GM19043 (cell line): ENCODE measurements around the gene ADAMTS18.
"Not testable (repeated sequence)": the region's sequence is repeated elsewhere in the genome, so short reads cannot be mapped to it uniquely, and the experiment has no call there.

Experiments used
- ATAC-seq: cut with Tn5 transposase; IDR thresholded peaks from one replicate; pipeline ENCODE4 v1.9.1; 2021; ENCODE audit warnings: low read depth; ENCODE audit not compliant: unreplicated experiment

The ADAMTS18 gene

DNA sequence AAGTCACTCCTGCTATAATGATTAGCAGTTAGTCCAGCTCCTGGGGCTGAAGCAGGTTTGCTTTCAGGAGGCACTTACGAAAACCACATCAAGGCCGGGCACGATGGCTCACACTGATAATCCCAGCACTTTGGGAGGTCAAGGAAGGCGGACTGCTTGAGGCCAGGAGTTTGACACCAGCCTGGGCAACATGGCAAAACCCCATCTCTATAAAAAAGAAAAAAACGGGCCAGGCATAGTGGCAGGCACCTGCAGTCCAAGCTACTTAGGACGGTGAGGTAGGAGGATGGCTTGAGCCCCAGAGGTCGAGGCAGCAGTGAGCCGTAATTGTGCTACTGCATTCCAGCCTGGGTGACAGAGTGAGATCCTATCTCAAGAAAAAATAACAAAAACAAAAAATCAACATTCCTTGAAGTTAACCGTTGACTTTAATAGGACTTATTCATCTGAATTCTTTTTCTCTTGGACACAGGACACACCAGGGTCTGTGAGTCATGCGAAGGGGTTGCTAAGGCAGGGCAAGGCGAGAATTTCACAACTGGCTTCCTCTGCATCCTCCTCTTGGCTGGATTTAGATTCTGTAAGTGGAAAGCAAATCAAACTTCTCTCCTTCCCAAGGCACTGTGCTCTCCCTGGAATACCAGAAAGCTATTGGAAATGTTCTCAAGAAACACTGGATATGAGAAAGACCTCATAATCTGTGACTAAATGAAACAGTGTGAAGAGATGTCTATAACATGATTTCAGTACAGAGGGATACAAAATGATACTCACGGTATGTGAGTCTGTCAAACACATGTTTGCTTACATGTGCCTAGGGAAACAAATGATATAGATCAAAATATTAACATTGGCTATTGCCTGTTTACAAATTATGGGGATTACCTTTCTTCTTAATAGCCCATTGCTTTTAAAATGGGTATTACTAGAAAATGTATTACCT lies 136.1 kb downstream of the ADAMTS18 start:
- ATAC-seq: no peak

DNA sequence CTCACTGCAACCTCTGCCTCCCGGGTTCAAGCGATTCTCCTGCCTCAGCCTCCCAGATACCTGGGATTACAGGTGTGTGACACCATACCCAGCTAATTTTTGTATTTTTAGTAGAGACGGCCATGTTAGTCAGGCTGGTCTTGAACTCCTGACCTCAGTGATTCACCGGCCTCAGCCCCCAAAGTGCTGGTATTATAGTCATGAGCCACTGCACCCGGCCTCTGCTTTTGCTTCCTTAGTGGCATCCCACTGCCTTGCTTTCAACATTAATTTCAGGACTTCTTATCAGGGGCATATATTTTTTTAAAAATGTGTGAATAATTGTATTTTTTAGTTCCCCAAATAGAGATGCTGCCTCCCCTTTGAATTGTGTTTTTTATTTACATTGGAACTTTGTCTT lies 136.8 kb downstream of the ADAMTS18 start:
- no peak for ATAC-seq

DNA sequence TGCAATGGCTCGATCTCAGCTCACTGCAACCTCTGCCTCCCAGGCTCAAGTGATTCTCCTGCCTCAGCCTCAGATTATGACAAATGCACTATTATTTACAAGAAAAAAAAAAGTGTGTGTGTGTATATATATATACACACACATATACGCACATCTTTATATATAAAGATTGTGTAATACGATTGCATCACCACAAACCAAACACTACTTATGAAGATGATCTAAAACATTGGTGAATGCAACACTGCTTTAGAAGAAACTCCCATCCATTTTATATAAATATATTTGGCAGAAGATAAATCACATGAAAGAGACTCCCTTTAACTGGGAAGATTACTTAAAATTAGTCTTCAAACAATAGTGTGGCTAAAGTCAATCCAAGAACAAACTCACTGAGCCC lies 138.9 kb downstream of the ADAMTS18 start:
- no peak for ATAC-seq

DNA sequence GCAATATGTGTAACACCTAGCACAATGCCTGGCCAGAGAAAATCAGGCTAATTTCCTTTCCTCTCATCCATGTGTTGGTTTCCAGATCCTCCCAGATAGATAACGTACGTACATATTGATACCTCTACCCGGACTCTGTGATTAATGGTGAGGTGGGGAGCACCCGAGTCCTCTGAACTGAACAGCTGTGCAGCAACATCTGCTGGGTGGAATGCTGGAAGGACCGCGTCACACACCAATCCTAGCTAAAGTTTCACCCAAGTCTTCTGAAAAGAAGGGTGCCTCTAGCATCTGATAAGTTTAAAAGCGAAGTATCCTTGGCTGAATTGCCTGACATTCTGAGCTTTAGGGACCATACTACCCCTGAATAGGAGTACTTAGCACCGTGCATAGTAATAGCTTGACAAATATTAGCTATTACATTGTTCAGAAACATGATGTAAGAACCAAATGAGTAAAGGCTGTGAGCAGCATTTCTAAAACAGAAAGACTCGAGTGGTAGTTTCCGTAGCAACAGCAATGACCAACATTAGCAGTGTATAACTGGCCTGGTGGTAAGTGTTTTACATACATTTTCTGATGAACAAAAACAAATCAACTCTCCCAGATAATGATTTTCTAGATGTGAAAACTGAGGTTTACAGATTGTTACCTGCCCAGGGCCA lies 144.3 kb downstream of the ADAMTS18 start:
- ATAC-seq: no peak

DNA sequence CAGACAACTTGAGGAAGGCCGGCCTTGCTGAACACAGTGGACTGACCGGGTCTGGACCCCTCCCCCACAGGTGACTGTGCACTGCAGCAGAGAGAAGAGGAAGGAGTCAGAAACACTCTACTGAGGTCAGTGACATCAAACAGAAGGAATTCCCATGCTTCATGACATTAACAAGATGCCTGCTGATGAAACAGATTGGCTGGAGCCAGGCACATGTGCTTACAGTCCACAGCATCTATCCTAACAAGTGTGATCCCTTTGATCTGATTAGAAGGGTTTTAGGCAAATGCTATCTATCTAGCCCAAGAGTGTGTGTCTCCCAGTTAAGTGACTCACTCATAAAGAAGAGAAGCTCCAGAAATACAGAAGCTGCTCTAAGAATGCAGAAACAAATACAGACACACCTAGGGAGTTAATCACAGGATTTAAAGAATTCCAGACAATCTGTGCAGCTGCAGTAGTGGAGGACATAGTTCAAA lies 145.5 kb downstream of the ADAMTS18 start:
- no peak for ATAC-seq

DNA sequence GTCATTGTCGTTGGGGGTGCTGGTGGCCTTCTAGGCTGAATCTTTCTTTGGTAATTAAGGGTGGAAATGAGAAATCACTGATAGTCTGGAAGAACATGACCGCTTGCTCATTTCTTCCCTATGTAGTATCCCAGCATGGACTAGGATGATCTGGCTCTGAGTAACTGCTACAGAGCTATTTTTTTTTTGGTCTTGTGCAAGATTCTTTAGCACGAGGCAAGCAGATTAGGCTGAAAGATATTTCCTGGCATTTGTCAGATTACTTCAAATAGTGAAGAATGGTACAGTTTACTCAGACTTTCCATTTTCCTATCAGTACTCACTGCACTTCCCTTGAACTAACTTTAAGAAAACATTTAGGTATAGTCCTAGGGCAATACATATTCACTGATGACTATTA lies 146.6 kb downstream of the ADAMTS18 start:
- ATAC-seq: no peak

DNA sequence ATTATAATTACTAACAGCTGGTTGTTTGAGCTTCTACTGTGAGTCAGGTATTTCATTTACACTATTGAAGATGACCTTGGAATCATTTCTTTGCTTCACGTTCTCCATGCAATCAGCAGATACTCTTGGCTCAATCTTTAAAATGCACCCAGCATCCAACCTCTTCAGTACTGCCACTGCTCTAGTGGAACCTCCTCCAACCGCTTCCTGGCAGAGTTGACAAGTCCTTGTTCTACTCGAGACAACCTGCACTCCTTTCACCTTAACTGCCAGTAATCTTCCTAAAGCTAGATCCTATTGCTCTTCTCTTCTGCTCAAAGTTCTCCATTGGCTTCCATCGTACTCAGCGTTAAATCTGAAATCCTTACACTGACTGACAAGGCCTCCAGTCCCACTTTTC lies 149.2 kb downstream of the ADAMTS18 start:
- no peak for ATAC-seq

DNA sequence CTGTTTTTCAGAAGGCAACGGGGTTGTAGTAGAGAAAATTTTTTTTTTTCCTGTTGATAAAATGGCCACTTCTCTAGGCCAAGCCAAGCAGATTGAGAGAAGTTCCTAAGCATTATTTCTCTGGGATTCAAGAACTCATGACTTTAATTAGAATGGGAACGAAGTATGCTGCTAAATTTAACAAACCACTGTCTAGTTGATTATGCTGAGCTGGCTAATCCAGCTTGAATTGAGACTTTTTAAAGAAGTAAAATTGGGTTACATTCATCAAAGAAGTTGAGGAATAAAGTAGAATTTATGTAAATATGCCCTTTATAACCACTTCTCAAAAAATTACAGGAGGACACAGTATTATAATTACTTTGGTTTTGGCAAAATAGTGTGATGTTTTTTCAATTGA lies 152.5 kb downstream of the ADAMTS18 start:
- no peak for ATAC-seq

DNA sequence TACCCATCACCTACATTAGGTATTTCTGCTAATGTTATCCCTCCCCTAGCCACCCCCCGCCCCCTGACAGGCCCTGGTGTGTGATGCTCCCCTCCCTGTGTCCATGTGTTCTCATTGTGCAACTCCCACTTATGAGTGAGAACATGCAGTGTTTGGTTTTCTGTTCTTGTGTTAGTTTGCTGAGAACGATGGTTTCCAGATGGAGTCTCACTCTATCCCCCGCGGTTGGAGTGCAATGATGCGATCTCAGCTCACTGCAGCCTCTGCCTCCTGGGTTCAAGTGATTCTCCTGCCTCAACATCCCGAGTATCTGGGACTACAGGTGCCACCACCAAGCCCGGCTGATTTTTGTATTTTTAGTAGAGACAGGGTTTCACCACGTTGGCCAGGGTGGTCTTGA lies 155.5 kb downstream of the ADAMTS18 start:
- ATAC-seq: not testable (repeated sequence)

DNA sequence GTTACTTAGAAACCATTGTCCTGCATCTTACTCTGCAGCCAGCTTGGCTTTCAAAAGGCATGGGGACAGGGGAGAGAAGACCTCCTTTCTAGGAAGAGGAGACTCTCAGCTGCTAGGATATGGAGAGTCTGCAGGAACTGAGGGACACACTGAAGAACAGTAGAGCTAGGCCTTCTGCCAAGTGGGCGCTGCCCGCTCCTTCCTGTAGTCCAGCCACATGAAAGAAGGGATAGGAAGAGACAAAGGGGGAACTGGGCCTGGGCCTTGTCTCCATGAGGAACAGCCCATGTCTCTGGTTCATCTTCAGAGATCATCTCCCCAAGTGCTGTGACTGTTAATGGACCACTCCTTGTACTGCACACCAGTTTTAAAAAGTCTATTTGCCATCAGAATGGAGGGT lies 157.3 kb downstream of the ADAMTS18 start:
- no peak for ATAC-seq

DNA sequence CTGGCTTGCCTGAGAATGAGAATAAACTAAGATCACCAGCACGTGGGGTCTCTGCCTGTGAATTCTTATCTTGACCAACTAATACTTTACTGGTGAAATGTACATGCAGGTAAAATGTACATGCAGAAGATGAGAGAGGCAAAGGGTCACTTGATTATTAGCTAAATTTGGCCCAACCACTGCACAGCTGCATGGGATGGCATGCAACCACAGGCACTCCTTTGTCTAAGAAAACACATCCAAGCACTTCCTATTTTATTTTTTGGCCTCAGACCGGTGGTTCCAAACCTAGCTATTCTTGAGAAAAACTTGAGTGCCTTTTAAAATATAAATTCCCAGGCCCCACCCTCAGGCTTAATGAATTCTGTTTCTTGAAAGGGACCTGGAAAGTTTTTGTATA lies 157.7 kb downstream of the ADAMTS18 start:
- ATAC-seq: no peak

DNA sequence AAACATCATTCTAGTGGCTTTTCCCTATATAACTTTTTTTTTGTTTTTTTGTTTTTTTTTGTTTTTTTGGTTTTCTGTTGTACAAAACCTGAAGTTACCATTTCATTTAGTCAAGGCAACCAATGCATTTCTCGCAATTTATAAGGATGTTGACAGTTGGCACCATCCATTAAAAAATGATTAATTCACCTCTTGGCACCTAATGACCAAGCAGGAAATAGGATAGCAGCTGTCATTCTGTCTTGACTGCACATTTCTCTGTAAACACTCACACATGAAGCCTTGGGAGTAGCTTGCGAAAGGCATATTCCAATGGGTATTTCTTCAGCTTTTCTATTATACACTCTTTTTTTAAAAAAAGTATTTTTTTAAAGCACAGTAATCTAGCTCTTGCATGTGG lies 158.2 kb downstream of the ADAMTS18 start:
- no peak for ATAC-seq

DNA sequence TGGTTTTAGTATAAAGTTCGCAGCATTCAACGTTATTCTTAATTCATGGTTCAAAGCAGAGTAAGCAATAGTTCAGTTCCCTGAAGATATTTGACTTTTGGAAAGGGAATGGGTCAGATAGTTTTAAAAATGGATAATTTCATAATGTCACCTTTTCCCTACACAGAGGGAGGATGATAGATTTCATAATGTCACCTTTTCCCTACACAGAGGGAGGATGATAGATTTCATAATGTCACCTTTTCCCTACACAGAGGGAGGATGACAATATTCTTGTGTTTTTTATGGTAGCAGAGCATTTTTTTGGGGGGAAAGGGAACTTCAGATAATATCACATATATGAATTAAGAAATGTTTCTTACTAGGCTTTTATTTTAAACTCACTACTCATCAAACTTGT lies 159.5 kb downstream of the ADAMTS18 start:
- not testable (repeated sequence) for ATAC-seq

DNA sequence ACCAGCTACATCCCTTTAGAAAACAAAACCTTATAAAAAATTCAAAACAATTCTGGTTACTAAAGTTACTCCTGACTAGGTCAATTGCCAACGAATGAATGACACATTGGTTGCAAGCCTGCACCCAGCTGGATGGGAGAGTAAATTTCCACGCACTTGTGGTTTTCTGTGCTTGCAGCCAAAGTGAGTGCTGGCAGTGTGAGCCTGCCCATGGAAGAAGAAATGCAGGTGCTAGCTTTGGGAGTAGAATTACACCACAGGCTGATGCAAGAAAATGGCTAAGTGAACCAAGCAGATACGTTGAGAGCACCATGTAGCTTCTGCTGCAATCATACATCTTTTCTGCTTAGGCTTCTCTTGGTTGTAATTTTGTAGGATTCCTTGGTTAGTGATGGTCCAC lies 161.0 kb downstream of the ADAMTS18 start:
- no peak for ATAC-seq

DNA sequence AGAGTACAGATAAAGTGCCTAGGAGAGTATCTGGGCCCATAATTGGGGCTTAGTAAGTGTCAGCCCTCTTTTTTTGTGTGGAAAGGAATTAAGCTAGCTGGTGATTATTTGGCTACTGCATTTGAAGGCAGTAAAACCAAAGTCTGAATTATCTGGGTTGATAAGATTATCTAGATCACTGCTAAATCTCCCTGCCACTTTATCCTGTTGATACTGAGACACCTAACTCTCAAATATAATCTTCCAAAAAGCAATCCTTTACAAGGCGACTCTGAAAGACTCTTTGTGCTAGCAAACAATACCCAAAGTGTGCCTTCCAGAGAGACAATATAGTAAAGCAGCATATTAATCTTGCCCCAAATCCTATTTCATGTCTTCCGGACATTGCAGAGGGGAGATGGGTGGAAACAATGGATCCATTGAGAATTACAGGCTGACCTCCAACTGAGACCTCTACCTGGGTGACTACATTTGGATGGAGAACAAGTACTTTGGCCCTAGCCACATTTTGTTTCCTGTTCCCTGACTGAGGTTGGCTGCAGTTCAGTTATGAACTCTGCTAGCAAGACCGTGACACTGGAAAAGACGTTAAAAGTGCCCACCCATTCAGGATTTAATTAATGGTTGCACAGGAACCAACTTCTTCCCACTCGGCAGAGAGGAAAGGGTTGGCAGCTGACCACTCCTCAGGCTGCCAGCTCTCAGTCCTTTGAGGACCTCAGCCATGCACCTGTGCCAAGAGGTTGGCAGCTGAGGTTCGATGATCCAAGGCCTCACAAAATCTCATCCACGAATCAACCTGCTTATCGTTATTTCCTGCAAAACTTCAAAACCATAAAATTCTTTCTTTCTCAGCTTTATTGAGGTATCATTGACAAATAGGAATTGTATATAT lies 163.1 kb downstream of the ADAMTS18 start:
- no peak for ATAC-seq

DNA sequence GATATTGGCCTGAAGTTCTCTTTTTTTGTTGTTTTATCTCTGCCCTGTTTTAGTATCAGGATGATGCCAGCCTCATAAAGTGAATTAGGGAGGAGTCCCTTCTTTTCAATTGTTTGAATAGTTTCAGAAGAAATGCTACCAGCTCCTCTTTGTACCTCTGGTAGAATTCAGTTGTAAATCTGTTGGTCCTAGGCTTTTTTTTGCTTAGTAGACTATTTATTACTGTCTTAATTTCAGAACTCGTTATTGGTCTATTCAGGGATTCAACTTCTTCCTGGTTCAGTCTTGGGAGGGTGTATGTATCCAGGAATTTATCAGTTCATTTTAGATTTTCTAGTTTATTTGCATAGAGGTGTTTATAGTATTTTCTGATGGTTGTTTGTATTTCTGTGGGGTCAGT lies 168.6 kb downstream of the ADAMTS18 start:
- not testable (repeated sequence) for ATAC-seq

DNA sequence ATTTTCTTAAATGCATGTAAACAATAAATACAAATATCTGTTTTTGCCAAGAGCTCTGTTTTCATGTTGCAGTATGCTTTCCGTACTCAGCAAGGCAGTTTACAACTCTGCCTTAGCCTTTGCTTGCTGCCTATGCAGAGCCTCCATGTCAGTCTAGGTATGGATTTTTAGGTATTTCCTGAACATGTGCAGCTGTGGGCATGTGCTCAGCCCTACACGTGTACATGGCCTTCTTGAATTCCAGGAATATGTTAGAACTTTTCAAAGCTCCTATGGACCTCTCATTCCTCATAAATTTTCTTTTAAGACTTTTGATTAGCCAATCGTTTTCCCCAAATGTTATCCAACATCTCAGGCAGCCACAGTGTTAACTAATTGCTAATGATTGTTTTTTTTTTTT lies 171.9 kb downstream of the ADAMTS18 start:
- ATAC-seq: no peak

DNA sequence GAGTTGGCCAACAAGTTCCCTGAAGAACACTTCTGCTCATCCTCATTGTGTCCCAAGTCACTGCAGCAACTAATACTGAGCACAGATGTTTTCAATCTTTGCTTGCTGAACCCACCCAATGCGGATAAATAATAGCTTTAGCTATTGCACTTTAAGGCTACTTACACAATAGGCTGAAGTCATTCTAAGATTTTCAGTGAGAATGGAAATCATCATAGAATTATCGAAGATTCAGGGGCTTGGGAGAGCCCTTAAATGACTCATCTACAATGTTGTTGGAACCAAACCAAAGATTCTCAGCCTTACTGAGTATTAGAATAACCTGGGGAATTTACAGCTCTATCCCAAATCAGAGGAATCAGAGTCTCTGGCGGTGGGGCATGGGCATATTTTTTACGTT lies 184.4 kb downstream of the ADAMTS18 start:
- no peak for ATAC-seq

DNA sequence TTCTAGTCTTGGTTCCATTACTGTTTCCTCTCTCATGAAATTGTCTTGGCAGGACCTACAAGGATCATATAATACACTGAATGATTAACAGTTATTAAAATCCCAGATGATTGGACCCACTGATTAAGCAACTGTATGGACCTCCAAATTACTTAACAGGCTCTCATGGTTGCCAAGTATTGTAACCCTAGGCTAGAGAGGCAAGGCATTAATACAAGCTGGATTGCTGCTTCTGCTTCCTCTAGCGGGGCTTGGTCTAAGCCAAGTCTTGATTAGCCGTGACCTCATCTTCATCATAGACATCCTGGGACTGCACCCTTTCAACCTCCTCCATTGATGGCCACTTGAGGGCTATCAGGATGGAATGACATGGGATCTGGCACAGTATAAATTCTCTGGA lies 188.7 kb downstream of the ADAMTS18 start:
- ATAC-seq: no peak

DNA sequence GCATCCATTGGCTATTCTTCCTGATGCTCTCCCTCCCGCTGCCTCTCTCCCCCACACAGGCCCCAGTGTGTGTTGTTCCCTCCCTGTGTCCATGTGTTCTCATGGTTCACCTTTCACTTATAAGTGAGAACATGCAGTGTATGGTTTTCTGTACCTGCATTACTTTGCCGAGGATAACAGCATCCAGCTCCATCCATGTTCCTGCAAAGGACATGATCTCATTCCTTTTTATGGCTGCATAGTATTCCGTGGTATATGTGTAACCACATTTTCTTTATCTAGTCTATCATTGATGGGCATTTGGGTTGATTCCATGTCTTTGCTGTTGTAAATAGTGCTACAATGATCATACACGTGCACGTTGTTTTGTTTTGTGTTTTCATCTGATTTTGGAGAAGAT lies 192.4 kb downstream of the ADAMTS18 start:
- not testable (repeated sequence) for ATAC-seq

DNA sequence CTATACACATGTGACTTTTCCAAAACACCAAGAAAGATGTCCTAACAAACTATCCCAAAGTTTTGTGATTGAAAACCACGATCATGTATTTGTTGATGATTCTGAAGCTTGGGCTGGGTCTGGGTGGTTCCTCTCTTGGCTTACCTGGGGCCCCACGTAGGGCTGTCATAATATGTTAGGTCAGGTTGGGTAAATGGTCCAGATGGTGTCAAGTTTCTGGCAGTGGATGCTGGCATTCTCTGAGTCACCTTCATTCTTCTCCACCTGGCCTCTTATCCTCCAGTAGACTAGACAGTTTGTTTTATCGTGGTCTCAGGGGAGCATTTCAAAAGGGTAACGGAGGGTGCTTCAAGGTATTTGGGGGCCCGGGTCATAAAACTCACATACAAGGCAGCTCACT lies 196.2 kb downstream of the ADAMTS18 start:
- no peak for ATAC-seq
